DOHH2 (cell line): ENCODE measurements around the gene PIWIL1.

Experiments
- H3F3A ChIP-seq: fragments of 200-600 bp; sonication (generic), shearing (Covaris generic); 2 replicates; pipeline ENCODE4 v1.6.0; 2016; ENCODE audit warnings: antibody characterized with exemption, mild to moderate bottlenecking; ENCODE audit not compliant: control insufficient read depth, insufficient read depth
- H3K27ac ChIP-seq: fragments of 200-600 bp; sonication (generic); 2 replicates; pipeline ENCODE4 v1.5.1; 2014; ENCODE audit warnings: low read depth, mild to moderate bottlenecking, low read length, moderate library complexity
- H3K27me3 ChIP-seq: fragments of 200-600 bp; sonication (generic); 2 replicates; pipeline ENCODE4 v1.6.1; 2014; ENCODE audit warnings: mild to moderate bottlenecking, low read length, mixed read lengths; ENCODE audit not compliant: control insufficient read depth
- H3K36me3 ChIP-seq: fragments of 200-600 bp; sonication (generic); 2 replicates; pipeline ENCODE4 v1.6.1; 2014; ENCODE audit warnings: mild to moderate bottlenecking, low read length, moderate library complexity, mixed read lengths; ENCODE audit not compliant: control insufficient read depth
- H3K4me1 ChIP-seq: fragments of 200-600 bp; sonication (generic); 2 replicates; pipeline ENCODE4 v1.6.1; 2014; ENCODE audit warnings: mild to moderate bottlenecking, low read length, mixed read lengths; ENCODE audit not compliant: control insufficient read depth
- H3K4me2 ChIP-seq: fragments of 200-600 bp; sonication (generic); 2 replicates; pipeline ENCODE4 v1.6.0; 2014; ENCODE audit warnings: mild to moderate bottlenecking, low read length, moderate library complexity
- H3K4me3 ChIP-seq: fragments of 200-600 bp; sonication (generic); 2 replicates; pipeline ENCODE4 v1.5.1; 2014; ENCODE audit warnings: mild to moderate bottlenecking, low read length, mixed read lengths
- H3K79me2 ChIP-seq: fragments of 200-600 bp; sonication (generic); 2 replicates; pipeline ENCODE4 v1.6.1; 2014; ENCODE audit warnings: mild to moderate bottlenecking, low read length, mixed read lengths; ENCODE audit not compliant: control insufficient read depth
- H3K9me2 ChIP-seq: fragments of 200-600 bp; sonication (generic); replicated peaks from 2 replicates; pipeline ENCODE4 v1.6.1; 2014; ENCODE audit warnings: mild to moderate bottlenecking, low read length, mixed read lengths; ENCODE audit not compliant: control insufficient read depth
- H3K9me3 ChIP-seq: fragments of 200-600 bp; sonication (generic); 2 replicates; pipeline ENCODE4 v1.6.1; 2014; ENCODE audit warnings: antibody characterized with exemption, low read length, mixed read lengths; ENCODE audit not compliant: control insufficient read depth, insufficient read depth
- H4K20me1 ChIP-seq: fragments of 200-600 bp; sonication (generic); 2 replicates; pipeline ENCODE4 v1.6.0; 2014; ENCODE audit warnings: low read depth, mild to moderate bottlenecking, antibody characterized with exemption, low read length, moderate library complexity; ENCODE audit not compliant: control insufficient read depth, insufficient read depth
- EZH2phosphoT487 ChIP-seq: fragments of 200-600 bp; sonication (generic); IDR thresholded peaks from 2 replicates; pipeline ENCODE4 v1.6.1; 2017; ENCODE audit warnings: borderline replicate concordance, mild to moderate bottlenecking, antibody characterized with exemption, low read length, moderate library complexity, mixed read lengths
- TF ChIP-seq, protein P1 (sequence below): fragments of 200-600 bp; sonication (generic); IDR thresholded peaks from one replicate; pipeline ENCODE4 v1.5.1; 2014; ENCODE audit warnings: antibody characterized with exemption, mild to moderate bottlenecking, low read depth, low read length; ENCODE audit not compliant: poor library complexity, severe bottlenecking

Gene PIWIL1

GRCh38 chr12:130362060-130362459, 24.4 kb downstream of the PIWIL1 start:
- Histone ChIP-seq H3K79me2 (no peaks in the 10 kb centered on the region), H3K4me1 (no peaks in the 10 kb centered on the region), H3K27ac (no peak overlapping the region), H4K20me1 (no peaks in the 10 kb centered on the region), H3K9me3 (no peaks in the 10 kb centered on the region), H3K9me2 (no peaks in the 10 kb centered on the region), H3K36me3 (no peaks in the 10 kb centered on the region), H3K27me3 (no peaks in the 10 kb centered on the region), H3F3A (no peaks in the 10 kb centered on the region), H3K4me2 (no peak overlapping the region), H3K4me3 (no peak overlapping the region)
- TF ChIP-seq EZH2phosphoT487 = no peak
- TF ChIP-seq, protein P1, sequence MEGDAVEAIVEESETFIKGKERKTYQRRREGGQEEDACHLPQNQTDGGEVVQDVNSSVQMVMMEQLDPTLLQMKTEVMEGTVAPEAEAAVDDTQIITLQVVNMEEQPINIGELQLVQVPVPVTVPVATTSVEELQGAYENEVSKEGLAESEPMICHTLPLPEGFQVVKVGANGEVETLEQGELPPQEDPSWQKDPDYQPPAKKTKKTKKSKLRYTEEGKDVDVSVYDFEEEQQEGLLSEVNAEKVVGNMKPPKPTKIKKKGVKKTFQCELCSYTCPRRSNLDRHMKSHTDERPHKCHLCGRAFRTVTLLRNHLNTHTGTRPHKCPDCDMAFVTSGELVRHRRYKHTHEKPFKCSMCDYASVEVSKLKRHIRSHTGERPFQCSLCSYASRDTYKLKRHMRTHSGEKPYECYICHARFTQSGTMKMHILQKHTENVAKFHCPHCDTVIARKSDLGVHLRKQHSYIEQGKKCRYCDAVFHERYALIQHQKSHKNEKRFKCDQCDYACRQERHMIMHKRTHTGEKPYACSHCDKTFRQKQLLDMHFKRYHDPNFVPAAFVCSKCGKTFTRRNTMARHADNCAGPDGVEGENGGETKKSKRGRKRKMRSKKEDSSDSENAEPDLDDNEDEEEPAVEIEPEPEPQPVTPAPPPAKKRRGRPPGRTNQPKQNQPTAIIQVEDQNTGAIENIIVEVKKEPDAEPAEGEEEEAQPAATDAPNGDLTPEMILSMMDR = no peak

- no peaks in the 10 kb centered on the region for H3K9me2 ChIP-seq
- no peaks in the 10 kb centered on the region for H3K36me3 ChIP-seq
- H3K9me3 ChIP-seq = no peaks in the 10 kb centered on the region
- H3F3A ChIP-seq = no peaks in the 10 kb centered on the region
- no peak overlapping the region for H3K4me3 ChIP-seq
- H3K4me1 ChIP-seq = no peaks in the 10 kb centered on the region
- H3K27me3 ChIP-seq = no peaks in the 10 kb centered on the region
- no peaks in the 10 kb centered on the region for H3K79me2 ChIP-seq
- no peaks in the 10 kb centered on the region for H4K20me1 ChIP-seq
- TF ChIP-seq EZH2phosphoT487 = no peak
- TF ChIP-seq, protein P1 = no peak
- H3K4me2 ChIP-seq = no peak overlapping the region
- no peak overlapping the region for H3K27ac ChIP-seq
Observed at GRCh38 chr12:130364578-130364977, 26.9 kb downstream of the PIWIL1 start.

GRCh38 chr12:130366159-130366558, 28.5 kb downstream of the PIWIL1 start:
- no peak for TF ChIP-seq EZH2phosphoT487
- TF ChIP-seq, protein P1 = no peak
- H3K27ac ChIP-seq = no peak overlapping the region

More at GRCh38 chr12:130366159-130366558, 28.5 kb downstream of the PIWIL1 start:
- Histone ChIP-seq H3K9me2 (no peaks in the 10 kb centered on the region), H3K4me2 (no peak overlapping the region), H3K36me3 (no peaks in the 10 kb centered on the region), H3F3A (no peaks in the 10 kb centered on the region), H4K20me1 (no peaks in the 10 kb centered on the region), H3K79me2 (no peaks in the 10 kb centered on the region), H3K4me3 (no peak overlapping the region), H3K4me1 (no peaks in the 10 kb centered on the region), H3K9me3 (no peaks in the 10 kb centered on the region), H3K27me3 (no peaks in the 10 kb centered on the region; the same call in 1 of the 2 replicates)
